Mammary epithelial cell (primary cell): Measurements from ENCODE around the gene IGHMBP2.

Source experiments
- CTCF ChIP-seq, 2 donors: IDR thresholded peaks in 1 of 2; conservative IDR thresholded peaks in 1 of 2; 2 replicates each; pipeline ENCODE4 v1.5.1; 2011 to 2012; ENCODE audit warnings: inconsistent platforms in 2 of 2, low read length in 2 of 2, mild to moderate bottlenecking in 2 of 2, control low read depth in 1 of 2, low read depth in 1 of 2; ENCODE audit not compliant: insufficient read depth in 1 of 2; ENCODE audit errors: extremely low read depth in 1 of 2
- EZH2 ChIP-seq: IDR thresholded peaks from 2 replicates; pipeline ENCODE4 v1.6.1; 2012; ENCODE audit warnings: low read length, inconsistent platforms, borderline replicate concordance

GRCh38 chr11:68890490-68891231 is 13.0 kb upstream of the IGHMBP2 start:
- TF ChIP-seq CTCF (conservative IDR thresholded peaks at IDR 0.05 in 1 of 2, IDR thresholded peaks at IDR 0.05 in 1 of 2; ENCODE audit: extremely low read depth in 1 of 2, insufficient read depth in 1 of 2, low read depth in 1 of 2, low read length in 2 of 2) (no peak), EZH2 (no peak)
